ENCODE measurements around the gene TARS2.

Gene TARS2

GRCh38 chr1:150507912-150508864, 21.0 kb downstream of the TARS2 start, which contains the start of gene ECM1:
Gene ECM1, plus strand, starts transcription at chr1:150508109. Its CDS starts 101 bp downstream, at chr1:150508210.
- DNase-seq (ENCODE audit: low read depth) = no peak

- no peak for DNase-seq (ENCODE audit: low read depth)
Observed at GRCh38 chr1:150508982-150509381, 21.8 kb downstream of the TARS2 start.

- DNase-seq (ENCODE audit: low read depth) = no peak
Observed at GRCh38 chr1:150511551-150511950, 24.3 kb downstream of the TARS2 start.

GRCh38 chr1:150511985-150512660, 24.9 kb downstream of the TARS2 start:
- no peak for DNase-seq (ENCODE audit: low read depth)

- no peak for DNase-seq (ENCODE audit: low read depth)
Observed at GRCh38 chr1:150512846-150513245, 25.6 kb downstream of the TARS2 start.

GRCh38 chr1:150513351-150513791, 26.2 kb downstream of the TARS2 start:
- no peak for DNase-seq (ENCODE audit: low read depth)

- no peak for DNase-seq (ENCODE audit: low read depth)
Observed at GRCh38 chr1:150514260-150514659, 27.0 kb downstream of the TARS2 start.

GRCh38 chr1:150514913-150515327, 27.7 kb downstream of the TARS2 start:
- no peak for DNase-seq (ENCODE audit: low read depth)

GRCh38 chr1:150515328-150516049, 28.3 kb downstream of the TARS2 start, which contains the start of gene FALEC:
Gene FALEC, plus strand, starts transcription at chr1:150515752.
- DNase-seq (ENCODE audit: low read depth) = peak; percentile 74

- DNase-seq (ENCODE audit: low read depth) = no peak
Observed at GRCh38 chr1:150516050-150516591, 28.9 kb downstream of the TARS2 start.

- no peak for DNase-seq (ENCODE audit: low read depth)
Observed at GRCh38 chr1:150516616-150517015, 29.4 kb downstream of the TARS2 start.

GRCh38 chr1:150521196-150521968, 34.2 kb downstream of the TARS2 start:
- DNase-seq (ENCODE audit: low read depth) = no peak

GRCh38 chr1:150525348-150525747, 38.1 kb downstream of the TARS2 start:
- DNase-seq (ENCODE audit: low read depth) = no peak

GRCh38 chr1:150528196-150528595, 41.0 kb downstream of the TARS2 start:
- no peak for DNase-seq (ENCODE audit: low read depth)

- no peak for DNase-seq (ENCODE audit: low read depth)
Observed at GRCh38 chr1:150529017-150529416, 41.8 kb downstream of the TARS2 start.

GRCh38 chr1:150530491-150531159, 43.4 kb downstream of the TARS2 start:
- DNase-seq (ENCODE audit: low read depth) = no peak

- DNase-seq (ENCODE audit: low read depth) = no peak
Observed at GRCh38 chr1:150532860-150533259, 45.6 kb downstream of the TARS2 start.

GRCh38 chr1:150534002-150534401, 46.8 kb downstream of the TARS2 start:
- DNase-seq (ENCODE audit: low read depth) = no peak

GRCh38 chr1:150535511-150536287, 48.5 kb downstream of the TARS2 start:
- peak; percentile 78 for DNase-seq (ENCODE audit: low read depth)
